ENCODE measurements around the gene UBE2H. TPM values are rescaled to one million over a fixed set of nuclear protein-coding genes. Genes with fewer than 3 reads are reported as not detected.
"Not testable (repeated sequence)": the region's sequence is repeated elsewhere in the genome, so short reads cannot be mapped to it uniquely, and the experiment has no call there.

UBE2H gene
- total RNA-seq, 6 experiments from 2014 or later, result 89.7 to 108 (median 105) TPM

DNA sequence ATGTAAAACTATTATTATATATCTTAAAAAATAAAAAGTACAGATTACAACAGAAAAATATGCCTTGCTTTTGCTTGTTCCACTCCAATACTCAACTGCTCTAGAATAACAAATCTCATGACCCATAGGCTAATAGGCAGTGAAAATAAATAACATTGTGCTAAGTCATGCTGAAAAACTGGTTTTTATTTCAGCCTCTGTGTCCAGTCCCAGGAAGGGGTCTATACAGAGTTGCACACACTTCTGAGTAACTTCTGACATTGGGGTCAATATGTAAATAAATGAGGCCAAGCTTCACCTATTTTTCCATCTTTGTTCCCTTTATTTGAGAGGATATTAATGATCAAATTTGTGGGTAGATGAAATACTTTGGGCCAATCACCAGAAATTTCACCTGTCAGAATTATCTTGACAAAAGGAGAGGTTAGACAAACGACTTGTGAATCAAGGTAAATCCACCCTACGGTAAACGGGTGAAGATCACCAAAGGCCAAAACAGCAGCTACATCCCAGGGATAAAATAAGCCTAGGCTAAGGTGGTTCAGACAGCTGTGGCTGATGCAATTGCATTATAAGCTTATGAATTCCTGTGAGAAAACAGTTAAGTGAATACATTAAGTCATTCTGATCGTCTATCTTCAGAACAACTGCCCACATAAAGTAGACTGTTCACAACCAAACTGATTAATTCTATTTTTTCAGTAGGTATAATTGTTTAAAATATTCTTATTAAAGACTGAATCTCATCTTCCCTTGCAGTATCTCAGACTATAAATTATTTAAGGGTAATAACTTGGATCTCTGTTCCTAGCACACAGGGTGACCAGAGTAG is 87.5 kb downstream of the UBE2H start:
- peaks cover 73% of the 10 kb centered on the region for H3K4me1 Mint-ChIP-seq (ENCODE audit: low read depth)
- no peak for TF ChIP-seq CTCF (IDR thresholded peaks at IDR 0.05)
- no peaks in the 10 kb centered on the region for H3K9me3 Mint-ChIP-seq
- H3K36me3 Mint-ChIP-seq (ENCODE audit: low read depth), result peaks cover 32% of the 10 kb centered on the region
- no peak overlapping the region; the same call in 1 of the 2 replicates for H3K4me3 Mint-ChIP-seq
- no peak for DNase-seq
- peak overlapping the region; percentile 83 for H3K27ac Mint-ChIP-seq
- H3K27me3 Mint-ChIP-seq (ENCODE audit: insufficient read depth), result peaks cover 4% of the 10 kb centered on the region

GRCh38 chr7:129864676-129865075 is 88.1 kb downstream of the UBE2H start:
- DNase-seq; H3K4me3 Mint-ChIP-seq; H3K27me3 Mint-ChIP-seq (ENCODE audit: insufficient read depth); H3K27ac Mint-ChIP-seq; H3K9me3 Mint-ChIP-seq: not testable (repeated sequence)
- Mint-ChIP-seq H3K36me3 (ENCODE audit: low read depth) (peaks cover 32% of the 10 kb centered on the region), H3K4me1 (ENCODE audit: low read depth) (peaks cover 74% of the 10 kb centered on the region)

DNA sequence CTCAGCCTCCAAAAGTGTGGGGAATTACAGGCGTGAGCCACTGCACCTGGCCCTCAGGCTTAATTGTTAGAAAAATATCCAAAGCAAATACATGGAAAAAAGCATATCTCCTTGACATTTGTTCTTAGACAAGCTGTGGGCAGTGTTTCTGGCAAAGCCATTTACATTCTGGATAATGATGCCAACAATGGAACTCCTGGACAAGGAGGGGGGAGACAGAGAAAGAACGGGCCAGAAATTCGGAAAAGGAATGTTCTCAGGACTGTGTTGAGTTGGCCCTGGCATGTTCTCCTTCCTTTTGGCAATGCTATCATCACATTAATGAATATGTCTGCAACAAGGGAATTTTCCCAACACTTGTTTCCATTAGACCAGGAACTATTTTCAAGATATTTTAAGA is 88.7 kb downstream of the UBE2H start:
- no peak for TF ChIP-seq CTCF (IDR thresholded peaks at IDR 0.05)
- Mint-ChIP-seq H3K27me3 (ENCODE audit: insufficient read depth) (peaks cover 2% of the 10 kb centered on the region), H3K36me3 (ENCODE audit: low read depth) (peaks cover 28% of the 10 kb centered on the region), H3K4me3 (no peak overlapping the region), H3K9me3 (no peaks in the 10 kb centered on the region), H3K4me1 (ENCODE audit: low read depth) (peaks cover 76% of the 10 kb centered on the region), H3K27ac (no peak overlapping the region)
- no peak for DNase-seq

GRCh38 chr7:129862682-129863081 is 90.1 kb downstream of the UBE2H start:
- no peak overlapping the region for H3K4me3 Mint-ChIP-seq
- no peaks in the 10 kb centered on the region for H3K9me3 Mint-ChIP-seq
- DNase-seq, result no peak
- TF ChIP-seq CTCF (IDR thresholded peaks at IDR 0.05), result no peak
- H3K27ac Mint-ChIP-seq, result no peak overlapping the region
- H3K4me1 Mint-ChIP-seq (ENCODE audit: low read depth), result peaks cover 84% of the 10 kb centered on the region
- H3K27me3 Mint-ChIP-seq (ENCODE audit: insufficient read depth), result peaks cover 2% of the 10 kb centered on the region; the same call in 1 of the 2 replicates
- H3K36me3 Mint-ChIP-seq (ENCODE audit: low read depth), result peaks cover 26% of the 10 kb centered on the region

DNA sequence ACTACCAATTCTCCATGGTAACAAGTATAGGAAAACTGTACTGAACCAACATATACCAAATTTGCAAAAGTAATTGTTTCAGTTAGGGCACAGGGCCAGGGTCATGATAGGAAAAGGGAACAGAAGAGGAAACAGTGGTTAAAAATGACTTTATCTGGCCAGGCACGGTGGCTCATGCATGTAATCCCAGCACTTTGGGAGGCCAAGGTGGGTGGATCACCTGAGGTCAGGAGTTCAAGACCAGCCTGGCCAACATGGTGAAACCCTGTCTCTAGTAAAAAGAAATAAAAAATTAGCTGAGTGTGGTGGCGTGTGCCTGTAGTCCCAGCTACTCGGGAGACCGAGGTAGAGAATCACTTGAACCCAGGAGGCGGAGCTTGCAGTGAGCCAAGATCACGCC is 92.0 kb downstream of the UBE2H start:
- peaks cover 93% of the 10 kb centered on the region for H3K4me1 Mint-ChIP-seq (ENCODE audit: low read depth)
- H3K4me3 Mint-ChIP-seq; DNase-seq; H3K27ac Mint-ChIP-seq; H3K27me3 Mint-ChIP-seq (ENCODE audit: insufficient read depth); H3K9me3 Mint-ChIP-seq: not testable (repeated sequence)
- peaks cover 36% of the 10 kb centered on the region for H3K36me3 Mint-ChIP-seq (ENCODE audit: low read depth)

GRCh38 chr7:129859183-129859582 is 93.6 kb downstream of the UBE2H start:
- peaks cover 40% of the 10 kb centered on the region for H3K36me3 Mint-ChIP-seq (ENCODE audit: low read depth)
- H3K27me3 Mint-ChIP-seq (ENCODE audit: insufficient read depth), result peaks cover 2% of the 10 kb centered on the region
- H3K27ac Mint-ChIP-seq, result 0 out of 2 replicates have a peak overlapping the region, but pooled peaks have one; percentile 2
- no peak for DNase-seq
- TF ChIP-seq CTCF (IDR thresholded peaks at IDR 0.05), result no peak
- no peak overlapping the region for H3K4me3 Mint-ChIP-seq
- H3K9me3 Mint-ChIP-seq, result no peaks in the 10 kb centered on the region
- peaks cover 94% of the 10 kb centered on the region for H3K4me1 Mint-ChIP-seq (ENCODE audit: low read depth)
